Measurements from ENCODE around the gene SPSB2. TPM values are rescaled to one million over a fixed set of nuclear protein-coding genes. Genes with fewer than 3 reads are reported as not detected.

SPSB2 gene
- total and polyA plus RNA-seq, 12 donors, result 2.5 to 24.5 (median 16.0) TPM

GRCh38 chr12:6869049-6870021, 3.8 kb downstream of the SPSB2 start:
- peak; percentile 85 to 94 (median 89) for DNase-seq
- Histone ChIP-seq H3K36me3 (replicated peaks in 1 of 2) (peaks cover 0 to 47% of the 10 kb centered on the region in 2 donors), H3K4me1 (replicated peaks in 1 of 2) (peaks cover 31 to 56% of the 10 kb centered on the region in 2 donors), H3K27ac (peak overlapping the region; percentile 9 to 98 (median 97)), H3K27me3 (no peaks in the 10 kb centered on the region), H3K4me3 (peak overlapping the region in 1 of 4 donors; percentile 93), H3K9me3 (replicated peaks in 1 of 3) (no peaks in the 10 kb centered on the region)
- intact Hi-C loops (cut with DNase I), result loop anchor here in 1 of 2 donors (10.0 kb wide), 1 partner anchor 85 kb away; the partner anchor contains the start of gene PTPN6
- peak; percentile 85 to 92 (median 90) for TF ChIP-seq CTCF (IDR thresholded peaks at IDR 0.05)
- no peak for TF ChIP-seq POLR2A (IDR thresholded peaks at IDR 0.05)
- WGBS, 4 donors, result 16 to 21% (median 19%) methylated on average over 9 to 12 of the region's 12 CpGs

- H3K4me1 ChIP-seq (replicated peaks in 1 of 2), result peaks cover 31 to 50% of the 10 kb centered on the region in 2 donors
- H3K36me3 ChIP-seq (replicated peaks in 1 of 2), result peaks cover 0 to 56% of the 10 kb centered on the region in 2 donors
- DNase-seq, result peak in 1 of 7 donors; percentile 57
- intact Hi-C loops (cut with DNase I), result no loop called here
- H3K9me3 ChIP-seq (replicated peaks in 1 of 3), result no peaks in the 10 kb centered on the region
- H3K27ac ChIP-seq, result peak overlapping the region; percentile 97 to 98 (median 97)
- H3K4me3 ChIP-seq, result peak overlapping the region; percentile 57 to 93 (median 73)
- no peak for TF ChIP-seq POLR2A (IDR thresholded peaks at IDR 0.05)
- TF ChIP-seq CTCF (IDR thresholded peaks at IDR 0.05), result no peak
- WGBS, 4 donors, result 3 to 9% (median 7%) methylated on average over 16 to 22 of the region's 22 CpGs
- no peaks in the 10 kb centered on the region for H3K27me3 ChIP-seq
These were observed 4.7 kb downstream of the SPSB2 start for GRCh38 chr12:6868211-6869048.

- Histone ChIP-seq H3K9me3 (replicated peaks in 1 of 3) (no peaks in the 10 kb centered on the region), H3K27ac (peak within 1 kb of the TSS; percentile 97 to 98 (median 97)), H3K4me1 (replicated peaks in 1 of 2) (peaks cover 31 to 50% of the 10 kb centered on the region in 2 donors), H3K36me3 (replicated peaks in 1 of 2) (peaks cover 0 to 64% of the 10 kb centered on the region in 2 donors), H3K4me3 (peak within 1 kb of the TSS; percentile 57 to 93 (median 73)), H3K27me3 (no peaks in the 10 kb centered on the region)
- DNase-seq, result peak; percentile 82 to 92 (median 89)
- intact Hi-C loops (cut with DNase I), result no loop called here
- peak; percentile 97 to 98 for TF ChIP-seq POLR2A (IDR thresholded peaks at IDR 0.05)
- TF ChIP-seq CTCF (IDR thresholded peaks at IDR 0.05), result peak in 1 of 6 experiments; percentile 1
- WGBS, 4 donors, result 0 to 1% (median 0%) methylated on average over 19 to 86 of the region's 86 CpGs
These were observed 5.5 kb downstream of the SPSB2 start, which contains the start of gene TPI1 for GRCh38 chr12:6867413-6868210. Gene TPI1, plus strand, starts transcription at chr12:6867531. Its CDS starts 36 bp downstream, at chr12:6867567.

All from adrenal gland (tissue), 12 donors.